DOHH2 (cell line): Measurements from ENCODE around the gene ECEL1.

ENCODE experiments used
- EZH2phosphoT487 ChIP-seq: fragments of 200-600 bp; sonication (generic); IDR thresholded peaks from 2 replicates; pipeline ENCODE4 v1.6.1; 2017; ENCODE audit warnings: borderline replicate concordance, mild to moderate bottlenecking, antibody characterized with exemption, low read length, moderate library complexity, mixed read lengths
- TF ChIP-seq, protein P1 (sequence below): fragments of 200-600 bp; sonication (generic); IDR thresholded peaks from one replicate; pipeline ENCODE4 v1.5.1; 2014; ENCODE audit warnings: antibody characterized with exemption, mild to moderate bottlenecking, low read depth, low read length; ENCODE audit not compliant: poor library complexity, severe bottlenecking

DNA sequence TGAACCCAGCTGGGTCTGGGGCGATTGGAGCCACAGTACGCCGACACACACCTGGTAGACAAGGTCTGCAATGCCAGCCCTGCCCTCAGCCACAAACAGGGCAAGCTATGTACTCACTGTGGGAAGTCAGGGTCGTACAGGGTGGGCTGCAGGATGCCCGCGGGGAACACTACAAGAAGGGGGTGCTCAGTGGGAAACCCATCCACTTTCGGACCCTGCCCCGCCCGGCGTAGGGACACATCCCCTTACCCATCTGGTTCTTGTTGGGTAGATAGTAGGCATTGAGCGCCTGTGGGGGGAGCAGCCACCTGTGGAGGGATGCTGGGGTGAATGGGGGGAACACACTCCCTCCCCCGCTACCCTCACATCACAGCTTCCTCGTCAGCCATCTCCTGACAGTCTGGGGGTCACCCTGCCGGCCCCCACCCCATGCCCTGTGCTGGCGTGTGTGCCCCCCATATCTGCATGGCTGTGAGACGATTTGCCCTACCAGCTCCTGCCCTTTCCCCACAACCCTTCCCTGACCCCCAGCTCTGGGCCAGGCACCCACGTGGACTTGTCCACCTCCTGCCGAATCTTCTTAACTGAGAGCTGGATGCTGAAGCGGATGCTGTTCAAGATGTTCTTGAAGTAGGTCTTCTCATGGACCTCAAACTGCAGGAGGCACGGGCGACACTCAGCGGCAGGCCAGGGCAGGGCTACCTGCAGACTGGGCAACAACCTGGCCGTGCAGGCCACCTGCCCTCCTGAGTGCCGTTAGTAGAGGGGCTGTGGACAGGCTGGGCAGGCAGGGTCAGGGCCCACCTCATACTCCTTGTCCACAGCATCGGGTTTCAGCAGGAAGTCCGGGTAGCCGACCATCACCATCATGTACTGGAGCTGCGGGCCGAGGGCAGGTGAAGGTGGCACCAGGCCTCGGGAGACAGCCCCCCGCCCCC is 5.1 kb downstream of the ECEL1 start:
- TF ChIP-seq, protein P1, sequence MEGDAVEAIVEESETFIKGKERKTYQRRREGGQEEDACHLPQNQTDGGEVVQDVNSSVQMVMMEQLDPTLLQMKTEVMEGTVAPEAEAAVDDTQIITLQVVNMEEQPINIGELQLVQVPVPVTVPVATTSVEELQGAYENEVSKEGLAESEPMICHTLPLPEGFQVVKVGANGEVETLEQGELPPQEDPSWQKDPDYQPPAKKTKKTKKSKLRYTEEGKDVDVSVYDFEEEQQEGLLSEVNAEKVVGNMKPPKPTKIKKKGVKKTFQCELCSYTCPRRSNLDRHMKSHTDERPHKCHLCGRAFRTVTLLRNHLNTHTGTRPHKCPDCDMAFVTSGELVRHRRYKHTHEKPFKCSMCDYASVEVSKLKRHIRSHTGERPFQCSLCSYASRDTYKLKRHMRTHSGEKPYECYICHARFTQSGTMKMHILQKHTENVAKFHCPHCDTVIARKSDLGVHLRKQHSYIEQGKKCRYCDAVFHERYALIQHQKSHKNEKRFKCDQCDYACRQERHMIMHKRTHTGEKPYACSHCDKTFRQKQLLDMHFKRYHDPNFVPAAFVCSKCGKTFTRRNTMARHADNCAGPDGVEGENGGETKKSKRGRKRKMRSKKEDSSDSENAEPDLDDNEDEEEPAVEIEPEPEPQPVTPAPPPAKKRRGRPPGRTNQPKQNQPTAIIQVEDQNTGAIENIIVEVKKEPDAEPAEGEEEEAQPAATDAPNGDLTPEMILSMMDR, result no peak
- TF ChIP-seq EZH2phosphoT487, result no peak
